Stimulated activated CD4-positive, alpha-beta T cell treated with anti-CD3 and anti-CD28 coated beads, Interleukin-12 subunit alpha, Interleukin-12 subunit beta, amount 100 ng/mL, for 24 hours (primary cell): ENCODE measurements around the gene SLAMF7.

ENCODE experiments used
- DNase-seq, 2 experiments: peaks; one replicate each; pipeline ENCODE4 v3.0.0-alpha.2; 2020; ENCODE audit warnings: low read depth in 2 of 2

SLAMF7 gene

DNA sequence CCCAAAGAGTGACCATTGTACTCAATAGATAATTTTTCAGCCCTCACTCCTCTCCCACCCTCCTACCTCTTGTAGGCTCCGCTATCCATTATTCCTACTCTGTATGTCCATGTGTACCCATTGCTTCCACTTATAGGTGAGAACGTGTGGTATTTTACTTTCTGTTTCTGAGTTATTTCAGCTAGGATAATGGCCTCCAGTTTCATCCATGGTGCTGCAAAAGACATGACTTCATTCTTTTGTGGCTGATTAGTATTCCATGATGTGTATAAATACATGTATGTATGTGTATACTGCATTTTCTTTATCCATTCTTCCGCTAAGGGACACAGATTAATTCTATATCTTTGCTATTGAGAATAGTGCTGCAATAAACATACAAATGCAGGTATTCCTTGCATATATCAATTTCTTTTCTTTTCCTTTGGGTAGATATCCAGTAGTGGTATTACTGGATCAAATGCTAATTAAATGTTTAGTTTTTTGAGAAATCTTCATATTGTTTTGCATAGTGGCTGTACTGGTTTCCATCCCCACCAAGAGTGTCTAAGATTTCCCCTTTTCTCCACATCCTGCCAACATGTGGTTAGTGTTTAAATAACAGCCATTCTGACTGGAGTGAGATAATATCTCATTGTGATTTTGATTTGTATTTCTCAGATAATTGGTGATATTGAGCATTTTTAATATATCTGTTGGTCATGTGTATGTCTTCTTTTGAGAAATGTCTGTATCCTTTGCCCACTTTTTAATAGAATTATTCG, 61.8 kb downstream of the SLAMF7 start:
- DNase-seq, result no peak

- no peak for DNase-seq
Observed at GRCh38 chr1:160801836-160802580, 63.0 kb downstream of the SLAMF7 start.
